Erythroblast (primary cell): ENCODE measurements around the gene SCRN1.

Source experiments
- DNase-seq, 2 experiments: peaks; one replicate each; lab custom pipeline; 2025; lab: John Stamatoyannopoulos, UW
- GATA1 ChIP-seq: IDR thresholded peaks from 2 replicates; pipeline ENCODE4 v1.6.1; 2011; ENCODE audit warnings: low read depth, mild to moderate bottlenecking, control low read depth, low read length, moderate library complexity
- POLR2A ChIP-seq: IDR thresholded peaks from 2 replicates; pipeline ENCODE4 v1.6.1; 2011; ENCODE audit warnings: mild to moderate bottlenecking, low read length

Gene SCRN1

GRCh38 chr7:29920491-29920890, 69.1 kb downstream of the SCRN1 start:
- DNase-seq, result no peak
- TF ChIP-seq POLR2A (no peak), GATA1 (no peak)

- no peak for DNase-seq
These were observed 69.8 kb downstream of the SCRN1 start for GRCh38 chr7:29919790-29920189.

GRCh38 chr7:29918850-29919249, 70.8 kb downstream of the SCRN1 start:
- no peak for DNase-seq
- no peak for TF ChIP-seq GATA1
- TF ChIP-seq POLR2A, result no peak

More at GRCh38 chr7:29919790-29920189, 69.8 kb downstream of the SCRN1 start:
- no peak for TF ChIP-seq GATA1
- TF ChIP-seq POLR2A, result no peak

GRCh38 chr7:29917641-29918040, 72.0 kb downstream of the SCRN1 start:
- DNase-seq, result no peak
- TF ChIP-seq GATA1 (no peak), POLR2A (no peak)

GRCh38 chr7:29915481-29916215, 74.0 kb downstream of the SCRN1 start:
- TF ChIP-seq POLR2A (no peak), GATA1 (no peak)
- DNase-seq, result no peak

GRCh38 chr7:29914180-29914579, 75.4 kb downstream of the SCRN1 start:
- TF ChIP-seq GATA1, result no peak
- no peak for DNase-seq

- no peak for DNase-seq
These were observed 83.2 kb downstream of the SCRN1 start for GRCh38 chr7:29906200-29907022.

GRCh38 chr7:29900745-29901144, 88.9 kb downstream of the SCRN1 start:
- TF ChIP-seq GATA1, result no peak
- no peak for TF ChIP-seq POLR2A
- no peak for DNase-seq

More at GRCh38 chr7:29906200-29907022, 83.2 kb downstream of the SCRN1 start:
- TF ChIP-seq GATA1 (no peak), POLR2A (no peak)

GRCh38 chr7:29898301-29898700, 91.3 kb downstream of the SCRN1 start:
- no peak for TF ChIP-seq POLR2A
- no peak for TF ChIP-seq GATA1
- DNase-seq, result no peak

- DNase-seq, result no peak
- TF ChIP-seq POLR2A, result no peak
- TF ChIP-seq GATA1, result no peak
These were observed 92.8 kb downstream of the SCRN1 start for GRCh38 chr7:29896685-29897411.

- peak in 1 of 2 experiments; percentile 35 for DNase-seq
- no peak for TF ChIP-seq GATA1
- no peak for TF ChIP-seq POLR2A
These were observed 94.0 kb downstream of the SCRN1 start for GRCh38 chr7:29895559-29895958.

- TF ChIP-seq POLR2A (no peak), GATA1 (no peak)
- DNase-seq, result no peak
These were observed 95.3 kb downstream of the SCRN1 start for GRCh38 chr7:29894256-29894655.

GRCh38 chr7:29893351-29893965, 96.1 kb downstream of the SCRN1 start:
- TF ChIP-seq POLR2A (no peak), GATA1 (no peak)
- DNase-seq, result no peak
